ENCODE results near the gene RUFY4. TPM values are rescaled to one million over a fixed set of nuclear protein-coding genes. Genes with fewer than 3 reads are reported as not detected.

The RUFY4 gene
- total and polyA plus RNA-seq, 2 donors (not counting 3 experiments of a cell fraction or from before 2014, with no cell fraction given): not detected

DNA sequence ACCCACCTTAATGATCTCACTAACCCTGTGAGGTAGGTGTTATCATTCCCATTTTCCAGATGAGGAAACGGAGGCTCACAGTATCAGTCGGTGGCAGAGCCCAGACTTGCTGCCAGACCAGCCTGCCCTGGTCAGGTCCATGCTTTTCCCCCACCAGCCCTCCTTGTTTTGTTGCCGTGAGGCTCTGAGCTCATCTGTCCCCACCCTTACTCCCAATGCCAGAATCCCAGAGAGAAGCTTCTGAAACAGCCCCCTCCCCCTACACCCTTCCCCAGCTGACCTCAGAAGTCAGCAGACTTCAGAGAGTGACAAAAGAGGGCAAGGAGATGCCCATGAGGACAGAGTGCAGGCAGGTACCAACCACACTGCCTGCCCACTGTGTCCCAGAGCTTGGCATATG, 45.4 kb upstream of the RUFY4 start:
- Histone ChIP-seq H3K79me2 (ENCODE audit: control insufficient read depth, insufficient read depth, low read length) (no peaks in the 10 kb centered on the region), H3K9ac (replicated peaks; ENCODE audit: extremely low read depth, insufficient read depth, low read length) (no peak overlapping the region), H3K4me1 (ENCODE audit: control insufficient read depth, extremely low read depth, insufficient read depth, low read length) (no peaks in the 10 kb centered on the region), H3K4me2 (ENCODE audit: insufficient read depth, low read length) (no peak overlapping the region), H4K20me1 (replicated peaks; ENCODE audit: control insufficient read depth, extremely low read depth, insufficient read depth, low read length) (no peaks in the 10 kb centered on the region), H3K27me3 (ENCODE audit: control insufficient read depth in 2 of 2, insufficient read depth in 2 of 2, low read length in 2 of 2) (no peaks in the 10 kb centered on the region), H3K27ac (ENCODE audit: insufficient read depth, low read depth, low read length) (no peak overlapping the region), H3K36me3 (ENCODE audit: control insufficient read depth in 2 of 2, extremely low read depth in 1 of 2, insufficient read depth in 2 of 2, low read length in 2 of 2) (no peaks in the 10 kb centered on the region), H3K9me1 (replicated peaks; ENCODE audit: control insufficient read depth, extremely low read depth, insufficient read depth, low read length) (no peaks in the 10 kb centered on the region), H2AFZ (ENCODE audit: low read depth, low read length) (no peak overlapping the region), H3K9me3 (replicated peaks; ENCODE audit: control insufficient read depth, insufficient read depth, low read length) (no peaks in the 10 kb centered on the region), H3K4me3 (replicated peaks in 1 of 3; ENCODE audit: insufficient read depth in 1 of 3, low read depth in 1 of 3, low read length in 3 of 3) (no peak overlapping the region)
- TF ChIP-seq, protein P1, sequence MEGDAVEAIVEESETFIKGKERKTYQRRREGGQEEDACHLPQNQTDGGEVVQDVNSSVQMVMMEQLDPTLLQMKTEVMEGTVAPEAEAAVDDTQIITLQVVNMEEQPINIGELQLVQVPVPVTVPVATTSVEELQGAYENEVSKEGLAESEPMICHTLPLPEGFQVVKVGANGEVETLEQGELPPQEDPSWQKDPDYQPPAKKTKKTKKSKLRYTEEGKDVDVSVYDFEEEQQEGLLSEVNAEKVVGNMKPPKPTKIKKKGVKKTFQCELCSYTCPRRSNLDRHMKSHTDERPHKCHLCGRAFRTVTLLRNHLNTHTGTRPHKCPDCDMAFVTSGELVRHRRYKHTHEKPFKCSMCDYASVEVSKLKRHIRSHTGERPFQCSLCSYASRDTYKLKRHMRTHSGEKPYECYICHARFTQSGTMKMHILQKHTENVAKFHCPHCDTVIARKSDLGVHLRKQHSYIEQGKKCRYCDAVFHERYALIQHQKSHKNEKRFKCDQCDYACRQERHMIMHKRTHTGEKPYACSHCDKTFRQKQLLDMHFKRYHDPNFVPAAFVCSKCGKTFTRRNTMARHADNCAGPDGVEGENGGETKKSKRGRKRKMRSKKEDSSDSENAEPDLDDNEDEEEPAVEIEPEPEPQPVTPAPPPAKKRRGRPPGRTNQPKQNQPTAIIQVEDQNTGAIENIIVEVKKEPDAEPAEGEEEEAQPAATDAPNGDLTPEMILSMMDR (IDR thresholded peaks at IDR 0.05; ENCODE audit: extremely low read depth in 1 of 2, insufficient read depth in 1 of 2, low read depth in 1 of 2, low read length in 2 of 2): no peak
- TF ChIP-seq, protein P2, sequence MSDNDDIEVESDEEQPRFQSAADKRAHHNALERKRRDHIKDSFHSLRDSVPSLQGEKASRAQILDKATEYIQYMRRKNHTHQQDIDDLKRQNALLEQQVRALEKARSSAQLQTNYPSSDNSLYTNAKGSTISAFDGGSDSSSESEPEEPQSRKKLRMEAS (IDR thresholded peaks at IDR 0.05; ENCODE audit: insufficient read depth, insufficient read length): no peak
- TF ChIP-seq FOS (IDR thresholded peaks at IDR 0.05; ENCODE audit: borderline replicate concordance, insufficient read depth, low read length) (no peak), POLR2AphosphoS5 (IDR thresholded peaks at IDR 0.05; ENCODE audit: insufficient read depth, low read depth, low read length) (no peak), MYC (IDR thresholded peaks at IDR 0.05; ENCODE audit: low read depth, low read length) (no peak), POLR2A (IDR thresholded peaks at IDR 0.05; ENCODE audit: low read depth, low read length) (no peak), JUN (IDR thresholded peaks at IDR 0.05; ENCODE audit: borderline replicate concordance, insufficient read depth, insufficient read length, low read depth) (no peak)
- FAIRE-seq (no peak), DNase-seq (ENCODE audit: low read depth, low spot score) (no peak)
- intact Hi-C loops (cut with micrococcal nuclease): no loop called here
- dilution Hi-C loops (cut with MboI; ENCODE audit: extremely low pct_ligation_motif_present, low sequenced_read_pairs): no loop called here
- ChIA-PET CTCF (interaction anchor here (1.0 to 2.0 kb wide), 4 partner anchors 11 to 237 kb away, joined by 4 to 9 read pairs (median 5); no protein-coding TSS in a partner anchor), POLR2A (no interaction called here)
- BruUV-seq (replicated peaks): no TSS peak

Measured in endothelial cell of umbilical vein (primary cell).